Calu3 (cell line): Measurements from ENCODE around the gene PRXL2A. TPM values are rescaled to one million over a fixed set of nuclear protein-coding genes. Genes with fewer than 3 reads are reported as not detected.
A peak's percentile ranks its signal among the peaks of the same experiment; 100 is the strongest.

Experiments
- BruUV-seq: library from RNA; stranded (reverse); fragments of 400-500 nt; replicated peaks from 2 replicates; lab custom pipeline; 2021; lab: Mats Ljungman, UMichigan
- CTCF ChIA-PET: fragments of 300-600 bp; sonication (Branson Sonifier 250); formaldehyde crosslinking; loops from one replicate; lab custom pipeline; 2022; ENCODE audit warnings: antibody characterized with exemption; lab: Charles Lee
- DNase-seq: peaks from one replicate; pipeline ENCODE4 v3.0.0; 2022
- H3K27ac Mint-ChIP-seq: one replicate; pipeline ENCODE4 v1.8.0; 2022; ENCODE audit warnings: mixed read lengths; ENCODE audit not compliant: unreplicated experiment
- H3K27me3 Mint-ChIP-seq: one replicate; pipeline ENCODE4 v1.8.0; 2022; ENCODE audit warnings: mixed read lengths; ENCODE audit not compliant: unreplicated experiment
- H3K36me3 Mint-ChIP-seq: one replicate; pipeline ENCODE4 v1.8.0; 2022; ENCODE audit warnings: mild to moderate bottlenecking, moderate library complexity, mixed read lengths; ENCODE audit not compliant: insufficient read depth, unreplicated experiment
- H3K4me1 Mint-ChIP-seq: one replicate; pipeline ENCODE4 v1.8.0; 2022; ENCODE audit warnings: mild to moderate bottlenecking, low read depth, mixed read lengths; ENCODE audit not compliant: unreplicated experiment
- H3K4me3 Mint-ChIP-seq: one replicate; pipeline ENCODE4 v1.8.0; 2022; ENCODE audit warnings: mild to moderate bottlenecking, low read depth, moderate library complexity, mixed read lengths; ENCODE audit not compliant: unreplicated experiment
- H3K9me3 Mint-ChIP-seq: one replicate; pipeline ENCODE4 v1.8.0; 2022; ENCODE audit warnings: low read depth, mixed read lengths; ENCODE audit not compliant: unreplicated experiment
- CTCF ChIP-seq: fragments of 200-600 bp; IDR thresholded peaks from one replicate; pipeline ENCODE4 v1.8.0; 2022; ENCODE audit warnings: antibody characterized with exemption; ENCODE audit not compliant: unreplicated experiment
- intact Hi-C: fragments of 100-400 bp; cut with micrococcal nuclease; formaldehyde crosslinking; loops from one replicate; pipeline ENCODE4 v1.10.0; 2022; ENCODE audit not compliant: unreplicated experiment
- total RNA-seq: library from RNA; stranded (reverse); gene quantifications from 2 replicates; pipeline ENCODE4 v1.2.3, GENCODE V29; 2022

PRXL2A gene
- total RNA-seq, 1 experiment from 2014 or later: 67.2 TPM

DNA sequence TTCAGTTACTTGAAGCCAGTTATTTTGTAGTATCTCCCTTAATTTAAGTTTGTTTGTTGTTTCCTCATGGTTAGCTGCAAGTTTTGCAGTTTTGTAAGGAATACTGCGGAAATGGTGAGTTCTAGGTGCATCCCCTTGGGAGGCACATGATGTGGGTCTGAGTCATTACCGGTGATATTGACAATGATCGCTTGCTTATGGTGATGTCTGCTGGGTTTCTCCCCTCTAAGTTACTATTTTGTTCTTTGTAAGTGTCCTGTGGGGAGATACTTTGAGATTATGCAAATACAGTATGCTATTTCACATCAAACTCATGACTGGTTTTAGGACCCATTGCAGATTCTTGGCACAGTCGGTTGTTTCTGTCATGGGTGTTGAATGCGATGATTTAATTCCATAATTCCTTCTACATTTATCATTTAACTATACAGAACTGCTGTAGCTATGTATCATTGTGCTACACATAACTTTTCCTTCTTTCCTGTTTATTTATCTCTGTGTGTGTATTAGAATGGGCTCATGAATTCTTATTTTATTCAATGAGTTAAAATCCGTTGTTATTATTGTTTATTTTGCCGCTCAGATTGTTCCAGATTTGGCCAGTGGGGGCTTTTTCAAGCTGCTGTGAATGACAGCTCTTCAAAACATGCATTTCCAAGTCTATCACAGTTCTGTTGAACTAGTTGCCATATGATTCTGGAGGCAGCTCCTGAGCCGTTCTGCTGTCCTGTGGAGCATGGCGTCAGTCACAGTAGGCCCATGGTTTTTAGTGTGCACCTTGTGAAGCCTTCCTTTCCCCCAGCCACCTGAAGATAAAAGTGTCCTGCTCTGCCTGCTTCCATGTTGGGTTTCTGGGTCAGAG is 64.1 kb downstream of the PRXL2A start:
- Mint-ChIP-seq H3K9me3 (no peaks in the 10 kb centered on the region), H3K27me3 (no peaks in the 10 kb centered on the region), H3K4me3 (no peak overlapping the region), H3K27ac (peak overlapping the region; percentile 50), H3K4me1 (peaks cover 74% of the 10 kb centered on the region), H3K36me3 (peaks cover 51% of the 10 kb centered on the region)
- TF ChIP-seq CTCF: no peak
- DNase-seq: no peak
- CTCF ChIA-PET: interaction anchor here (0.5 to 2.6 kb wide), 5 partner anchors 12 to 986 kb away, joined by 3 to 11 read pairs (median 5); no protein-coding TSS in a partner anchor
- BruUV-seq: no TSS peak
- intact Hi-C loops: no loop called here

DNA sequence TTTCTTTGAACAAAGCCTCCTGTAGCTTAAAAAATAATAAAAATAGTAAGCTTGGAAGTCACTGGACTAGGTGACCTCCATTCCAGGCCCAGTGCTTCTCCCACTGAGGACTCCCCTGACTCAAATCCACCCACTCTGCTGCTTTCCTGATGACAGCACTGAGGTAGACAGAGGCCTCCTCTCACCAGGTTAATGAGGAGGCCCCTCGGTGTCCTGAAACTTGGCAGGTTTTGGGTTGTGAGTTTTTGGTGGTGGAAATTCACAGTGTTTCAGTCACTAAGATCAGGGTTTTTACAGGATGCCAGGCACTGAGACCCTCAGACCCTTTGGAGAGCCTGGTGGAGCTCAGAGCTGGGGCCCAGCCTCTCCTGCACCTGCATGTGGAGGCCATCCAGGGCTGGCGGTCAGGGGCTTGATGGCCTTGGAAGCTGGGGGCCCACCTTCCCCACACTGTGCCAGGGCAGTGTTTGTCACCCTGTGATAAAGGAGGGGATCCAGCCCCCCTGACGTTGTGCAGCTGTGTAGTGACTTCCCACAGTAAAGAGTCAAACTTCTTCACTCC is 64.8 kb downstream of the PRXL2A start:
- H3K9me3 Mint-ChIP-seq: peaks cover 4% of the 10 kb centered on the region
- H3K27me3 Mint-ChIP-seq: no peaks in the 10 kb centered on the region
- no peak overlapping the region for H3K27ac Mint-ChIP-seq
- intact Hi-C loops: no loop called here
- CTCF ChIA-PET: interaction anchor here (0.5 to 2.6 kb wide), 4 partner anchors 12 to 32 kb away, joined by 3 to 11 read pairs (median 8); no protein-coding TSS in a partner anchor
- no peak for TF ChIP-seq CTCF
- no peak overlapping the region for H3K4me3 Mint-ChIP-seq
- DNase-seq: no peak
- H3K36me3 Mint-ChIP-seq: peaks cover 55% of the 10 kb centered on the region
- no TSS peak for BruUV-seq
- H3K4me1 Mint-ChIP-seq: peaks cover 78% of the 10 kb centered on the region

DNA sequence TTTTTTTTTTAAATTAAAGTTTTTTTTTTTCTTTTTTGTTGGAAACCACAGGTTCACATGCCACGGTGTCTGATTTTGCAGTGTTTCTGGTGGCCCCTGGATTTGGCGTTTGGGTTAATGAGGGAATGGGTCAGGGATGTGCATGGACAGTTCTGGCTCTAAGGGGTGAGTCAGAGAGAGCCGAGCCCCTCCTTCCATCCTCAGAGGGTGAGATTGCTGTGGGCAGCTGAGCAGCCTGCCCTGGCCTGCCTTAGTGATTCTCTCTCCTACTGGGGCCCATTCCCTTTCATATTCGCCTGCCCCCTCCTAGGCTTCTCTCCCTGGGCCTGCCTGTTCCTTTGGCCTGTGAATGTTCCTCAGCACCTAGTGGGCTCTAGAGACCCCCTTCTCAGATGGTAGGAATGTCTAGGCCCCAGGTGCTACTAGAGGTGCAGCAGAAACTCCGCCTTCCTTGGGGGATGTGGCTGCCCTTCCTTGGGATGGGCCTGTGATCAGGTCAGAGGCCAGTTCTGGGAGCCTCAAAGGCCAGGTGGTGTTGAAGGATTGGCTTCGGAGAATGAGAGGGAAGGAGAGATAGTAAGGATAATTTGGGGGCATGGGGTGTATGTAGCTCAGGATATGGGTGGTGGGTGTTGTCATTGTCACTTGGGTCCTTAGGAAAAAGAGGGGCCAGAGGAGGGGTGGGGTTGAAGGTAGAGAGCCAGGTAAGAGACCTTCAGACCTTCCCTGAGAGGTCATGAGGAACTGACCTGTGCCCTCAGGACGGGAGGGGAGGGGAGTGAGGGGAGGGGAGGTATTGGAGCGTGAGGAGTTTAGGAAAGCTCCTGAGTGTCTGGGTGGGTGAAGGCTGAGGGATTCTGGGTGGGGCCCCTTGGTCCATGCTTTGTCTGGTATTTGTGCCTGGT is 65.6 kb downstream of the PRXL2A start:
- CTCF ChIA-PET: interaction anchor here (0.7 to 2.6 kb wide), 5 partner anchors 10 to 54 kb away, joined by 3 to 10 read pairs (median 3); no protein-coding TSS in a partner anchor
- TF ChIP-seq CTCF: no peak
- DNase-seq: no peak
- peaks cover 72% of the 10 kb centered on the region for H3K4me1 Mint-ChIP-seq
- peaks cover 55% of the 10 kb centered on the region for H3K36me3 Mint-ChIP-seq
- H3K9me3 Mint-ChIP-seq: peaks cover 4% of the 10 kb centered on the region
- BruUV-seq: no TSS peak
- H3K4me3 Mint-ChIP-seq: no peak overlapping the region
- intact Hi-C loops: no loop called here
- no peak overlapping the region for H3K27ac Mint-ChIP-seq
- no peaks in the 10 kb centered on the region for H3K27me3 Mint-ChIP-seq

DNA sequence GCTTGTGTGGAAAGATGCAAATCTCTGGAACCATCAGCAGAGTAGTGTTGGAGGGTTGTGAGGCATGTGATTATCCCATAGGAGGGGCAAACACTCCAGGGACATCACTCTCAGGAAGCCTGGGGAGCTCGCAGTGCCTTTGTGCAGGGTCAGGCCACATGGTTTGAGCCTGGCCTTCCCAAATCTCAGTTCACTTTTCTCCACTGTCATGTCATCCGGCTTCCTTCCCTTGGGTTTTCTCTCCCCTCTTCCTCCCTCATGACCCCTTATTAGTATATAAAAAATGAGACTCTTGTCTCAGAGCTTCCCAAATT is 66.2 kb downstream of the PRXL2A start:
- DNase-seq: no peak
- Mint-ChIP-seq H3K4me3 (no peak overlapping the region), H3K9me3 (peaks cover 4% of the 10 kb centered on the region), H3K27ac (no peak overlapping the region), H3K27me3 (no peaks in the 10 kb centered on the region), H3K36me3 (peaks cover 49% of the 10 kb centered on the region), H3K4me1 (peaks cover 66% of the 10 kb centered on the region)
- CTCF ChIA-PET: interaction anchor here (0.8 to 1.2 kb wide), 3 partner anchors 10 to 43 kb away, joined by 3 to 4 read pairs (median 3); no protein-coding TSS in a partner anchor
- no peak for TF ChIP-seq CTCF
- intact Hi-C loops: no loop called here
- no TSS peak for BruUV-seq
